GM06990 (cell line): ENCODE measurements around the gene MFAP2.

Experiments
- DNase-seq: peaks from one replicate; pipeline ENCODE4 v3.0.0-alpha.2; 2011; ENCODE audit not compliant: insufficient read length; ENCODE audit errors: extremely low read depth
- H3K27me3 ChIP-seq: replicated peaks from 2 replicates; pipeline ENCODE4 v1.6.0; 2011; ENCODE audit warnings: low read length; ENCODE audit not compliant: control insufficient read depth, insufficient read depth
- H3K36me3 ChIP-seq: 2 replicates; pipeline ENCODE4 v1.5.1; 2011; ENCODE audit warnings: low read length; ENCODE audit not compliant: control insufficient read depth, insufficient read depth
- H3K4me3 ChIP-seq: replicated peaks from 2 replicates; pipeline ENCODE4 v1.5.1; 2011; ENCODE audit warnings: low read depth, mild to moderate bottlenecking, control low read depth, low read length
- TF ChIP-seq, protein P1 (sequence below): IDR thresholded peaks from 2 replicates; pipeline ENCODE4 v1.5.1; 2011; ENCODE audit warnings: low read length, control low read depth, mild to moderate bottlenecking, inconsistent platforms; ENCODE audit not compliant: insufficient read depth, poor library complexity, severe bottlenecking

Gene MFAP2

DNA sequence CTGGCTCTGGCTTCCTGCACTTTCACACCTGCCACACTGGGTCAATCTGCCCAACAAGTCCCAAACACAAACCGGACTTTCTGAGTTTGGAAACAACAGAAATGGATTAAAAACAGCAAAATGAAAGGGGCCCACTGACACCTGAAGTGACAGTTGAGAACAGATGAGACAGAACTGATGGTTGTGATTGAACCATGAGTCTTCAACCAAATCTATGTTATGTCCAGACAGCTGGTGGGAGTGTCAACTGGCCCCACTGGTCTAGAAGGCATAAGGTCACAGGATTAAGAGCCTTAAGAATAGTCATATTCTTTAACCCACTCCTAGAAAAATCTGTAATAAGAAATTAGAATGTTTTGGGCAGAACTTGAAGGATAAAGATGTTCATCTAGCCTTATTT, 44.3 kb upstream of the MFAP2 start:
- Histone ChIP-seq H3K27me3 (no peaks in the 10 kb centered on the region), H3K36me3 (peaks cover 37% of the 10 kb centered on the region), H3K4me3 (no peak overlapping the region)
- DNase-seq, result no peak
- TF ChIP-seq, protein P1, sequence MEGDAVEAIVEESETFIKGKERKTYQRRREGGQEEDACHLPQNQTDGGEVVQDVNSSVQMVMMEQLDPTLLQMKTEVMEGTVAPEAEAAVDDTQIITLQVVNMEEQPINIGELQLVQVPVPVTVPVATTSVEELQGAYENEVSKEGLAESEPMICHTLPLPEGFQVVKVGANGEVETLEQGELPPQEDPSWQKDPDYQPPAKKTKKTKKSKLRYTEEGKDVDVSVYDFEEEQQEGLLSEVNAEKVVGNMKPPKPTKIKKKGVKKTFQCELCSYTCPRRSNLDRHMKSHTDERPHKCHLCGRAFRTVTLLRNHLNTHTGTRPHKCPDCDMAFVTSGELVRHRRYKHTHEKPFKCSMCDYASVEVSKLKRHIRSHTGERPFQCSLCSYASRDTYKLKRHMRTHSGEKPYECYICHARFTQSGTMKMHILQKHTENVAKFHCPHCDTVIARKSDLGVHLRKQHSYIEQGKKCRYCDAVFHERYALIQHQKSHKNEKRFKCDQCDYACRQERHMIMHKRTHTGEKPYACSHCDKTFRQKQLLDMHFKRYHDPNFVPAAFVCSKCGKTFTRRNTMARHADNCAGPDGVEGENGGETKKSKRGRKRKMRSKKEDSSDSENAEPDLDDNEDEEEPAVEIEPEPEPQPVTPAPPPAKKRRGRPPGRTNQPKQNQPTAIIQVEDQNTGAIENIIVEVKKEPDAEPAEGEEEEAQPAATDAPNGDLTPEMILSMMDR, result no peak

DNA sequence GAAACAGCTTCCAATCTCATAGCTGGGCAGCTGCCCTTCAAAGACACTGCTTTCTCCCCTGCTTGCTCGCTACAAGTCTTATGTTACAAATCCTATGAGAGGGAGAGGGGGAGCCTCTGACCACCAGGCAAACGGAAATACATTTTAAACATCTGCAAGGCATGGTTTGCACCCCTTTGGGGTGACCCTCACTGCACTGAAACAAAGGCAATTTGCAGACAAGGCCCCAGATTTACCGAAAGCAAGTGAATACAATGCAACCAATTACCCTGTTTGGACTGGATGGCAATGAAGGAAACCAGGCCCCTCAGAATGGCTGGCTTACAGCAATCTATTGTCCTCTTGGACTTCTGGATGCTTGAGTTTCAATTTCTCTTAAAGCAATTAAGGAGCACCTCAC, 43.2 kb upstream of the MFAP2 start:
- no peak for DNase-seq
- Histone ChIP-seq H3K27me3 (no peaks in the 10 kb centered on the region), H3K36me3 (peaks cover 32% of the 10 kb centered on the region), H3K4me3 (no peak overlapping the region)
- TF ChIP-seq, protein P1, result no peak

DNA sequence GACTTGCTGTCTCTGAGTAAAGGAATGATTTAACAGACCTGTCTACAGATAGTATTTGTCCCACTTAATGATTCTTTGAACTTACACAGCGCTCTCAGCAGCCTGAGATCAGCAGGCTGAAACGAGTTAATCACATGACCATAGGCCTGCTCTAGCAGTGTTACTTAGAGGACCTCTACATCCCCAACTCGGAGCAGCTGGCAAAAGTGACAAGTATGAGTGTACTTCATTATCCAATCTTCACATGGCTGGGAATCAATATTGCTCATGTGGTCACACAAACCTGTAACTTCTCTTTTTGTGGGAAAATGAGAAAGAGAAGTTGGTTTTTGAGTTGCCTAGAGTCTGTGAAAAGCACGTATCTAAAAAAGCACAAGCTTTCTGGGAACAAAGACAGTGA, 42.7 kb upstream of the MFAP2 start:
- Histone ChIP-seq H3K4me3 (no peak overlapping the region), H3K27me3 (no peaks in the 10 kb centered on the region), H3K36me3 (peaks cover 33% of the 10 kb centered on the region)
- no peak for DNase-seq
- TF ChIP-seq, protein P1, result no peak

DNA sequence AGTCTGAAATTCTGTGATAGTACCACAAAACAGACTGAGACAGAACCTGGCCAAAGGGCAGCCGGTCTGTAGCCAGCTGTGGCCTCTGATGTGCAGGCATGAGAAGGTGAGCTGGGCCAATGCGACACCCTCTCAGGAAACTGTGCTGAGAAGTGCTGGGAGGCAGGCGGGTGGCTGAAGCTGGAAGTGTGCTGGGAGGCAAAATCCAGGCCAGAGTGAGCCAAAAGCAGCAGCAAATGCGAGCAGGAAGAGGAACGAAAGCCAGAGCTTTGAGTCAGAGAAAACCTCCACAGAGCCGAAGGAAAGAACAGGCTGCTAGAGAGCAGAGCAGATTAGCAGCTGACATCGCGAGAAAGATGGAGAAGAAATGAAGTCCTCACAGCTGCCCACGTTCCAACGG, 41.5 kb upstream of the MFAP2 start:
- no peak for DNase-seq
- H3K27me3 ChIP-seq, result no peaks in the 10 kb centered on the region
- TF ChIP-seq, protein P1, result no peak
- H3K4me3 ChIP-seq, result no peak overlapping the region
- peaks cover 29% of the 10 kb centered on the region for H3K36me3 ChIP-seq

DNA sequence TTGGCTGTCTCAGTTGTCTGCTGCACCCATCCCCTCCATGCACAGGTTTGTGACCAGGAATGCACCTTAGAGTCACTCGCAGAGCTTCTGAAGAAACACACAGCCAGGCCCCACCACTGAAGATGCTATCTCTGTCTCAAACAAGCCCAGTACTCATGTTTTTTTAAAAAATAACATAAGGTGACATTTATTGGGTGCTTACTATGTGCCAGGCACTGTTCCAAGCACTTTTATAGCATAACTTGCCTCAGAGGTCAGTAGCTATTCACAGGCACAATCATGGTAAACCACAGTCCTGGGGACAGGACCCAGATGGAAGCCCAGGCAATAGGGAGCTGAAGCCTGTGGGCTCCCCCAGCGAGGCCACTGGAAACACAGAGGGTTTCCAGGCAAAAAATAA, 40.1 kb upstream of the MFAP2 start:
- Histone ChIP-seq H3K4me3 (no peak overlapping the region), H3K36me3 (peaks cover 29% of the 10 kb centered on the region), H3K27me3 (no peaks in the 10 kb centered on the region)
- DNase-seq, result no peak
- TF ChIP-seq, protein P1, result no peak

DNA sequence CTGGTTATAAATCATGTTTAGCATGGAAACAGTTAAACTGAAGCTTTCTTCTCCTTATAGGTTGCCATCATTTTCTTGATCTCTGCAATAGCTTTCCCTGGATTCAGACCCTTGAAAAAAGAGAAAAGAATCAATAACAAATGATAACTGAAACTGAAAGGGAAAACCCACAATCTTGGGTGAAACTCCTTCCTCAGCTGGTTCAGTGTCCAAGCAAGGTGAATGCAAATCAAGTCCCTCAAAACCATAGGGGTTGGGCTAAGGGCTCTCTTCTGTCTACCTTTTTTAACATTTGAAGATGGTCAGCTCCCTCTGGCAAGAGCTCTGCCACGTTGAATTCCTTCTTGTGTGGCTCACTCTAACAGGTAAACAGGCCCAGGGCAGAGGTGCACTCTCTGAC, 38.4 kb upstream of the MFAP2 start:
- TF ChIP-seq, protein P1, result no peak
- no peak for DNase-seq
- Histone ChIP-seq H3K36me3 (peaks cover 27% of the 10 kb centered on the region), H3K27me3 (no peaks in the 10 kb centered on the region), H3K4me3 (no peak overlapping the region)
